Gastroesophageal sphincter (tissue), 4 donors: ENCODE results near the gene SYNRG. TPM values are rescaled to one million over a fixed set of nuclear protein-coding genes. Genes with fewer than 3 reads are reported as not detected.
"Not testable (repeated sequence)": the region's sequence is repeated elsewhere in the genome, so short reads cannot be mapped to it uniquely, and the experiment has no call there.

Experiments used
- ATAC-seq: fragments of 150-250 bp; one replicate; pipeline ENCODE4 v1.9.1; 2016; ENCODE audit warnings: mild to moderate bottlenecking, moderate library complexity
- H3K27ac ChIP-seq, 4 donors: fragments of 200-600 bp; sonication (generic) in 3 of 4; 1 replicate in 3 of 4; 2 replicates in 1 of 4; pipeline ENCODE4 v1.5.1; 2016 to 2019
- H3K27me3 ChIP-seq: fragments of 200-600 bp; sonication (generic); one replicate; pipeline ENCODE4 v1.5.1; 2019
- H3K36me3 ChIP-seq, 2 donors: fragments of 200-600 bp; sonication (generic); one replicate each; pipeline ENCODE4 v1.5.1; 2019; ENCODE audit warnings: control low read depth in 1 of 2
- H3K4me1 ChIP-seq, 3 donors: fragments of 200-600 bp; sonication (generic); 1 replicate in 2 of 3; 2 replicates in 1 of 3; pipeline ENCODE4 v1.5.1; 2016 to 2019; ENCODE audit warnings: control low read depth in 2 of 3
- H3K4me3 ChIP-seq, 2 donors: fragments of 200-600 bp; sonication (generic); one replicate each; pipeline ENCODE4 v1.5.1; 2019; ENCODE audit warnings: mild to moderate bottlenecking in 1 of 2, moderate library complexity in 1 of 2
- H3K9me3 ChIP-seq, 3 donors: fragments of 200-600 bp; sonication (generic); one replicate each; pipeline ENCODE4 v1.5.1; 2017 to 2019; ENCODE audit warnings: control low read depth in 2 of 3
- EP300 ChIP-seq: sonication (generic); formaldehyde crosslinking; IDR thresholded peaks from one replicate; pipeline ENCODE4 v1.6.1; 2017; ENCODE audit warnings: antibody characterized with exemption, mild to moderate bottlenecking
- POLR2A ChIP-seq, 2 donors: fragments of 450-650 bp; IDR thresholded peaks; one replicate each; pipeline ENCODE4 v1.6.1; 2017; ENCODE audit warnings: antibody characterized with exemption in 2 of 2, mild to moderate bottlenecking in 2 of 2, moderate library complexity in 1 of 2
- POLR2AphosphoS5 ChIP-seq: sonication (generic); formaldehyde crosslinking; IDR thresholded peaks from one replicate; pipeline ENCODE4 v1.6.1; 2017; ENCODE audit warnings: antibody characterized with exemption
- whole genome bisulfite sequencing, 2 donors: methylation state at CpG; one replicate each; pipeline ENCODE4 v1.1.5; 2018; ENCODE audit warnings: low coverage in 1 of 2; 5-methylcytosine and 5-hydroxymethylcytosine counted together
- total RNA-seq, 4 donors: library from RNA; depleted of rRNA; stranded (reverse); fragments of >200 nt; gene quantifications; one replicate each; pipeline ENCODE4 v1.1.0, GENCODE V29; 2016
- TF ChIP-seq, protein P1 (sequence below), 4 experiments: fragments of 200-600 bp in 2 of 4; fragments of 450-650 bp in 2 of 4; sonication (generic) in 1 of 4; IDR thresholded peaks; one replicate each; pipeline ENCODE4 v1.5.1; 2017 to 2019; ENCODE audit warnings: antibody characterized with exemption in 4 of 4, mild to moderate bottlenecking in 2 of 4, moderate library complexity in 2 of 4

Gene SYNRG
- total RNA-seq, 4 donors from 2014 or later, result 11.9 to 29.9 (median 16.8) TPM

DNA sequence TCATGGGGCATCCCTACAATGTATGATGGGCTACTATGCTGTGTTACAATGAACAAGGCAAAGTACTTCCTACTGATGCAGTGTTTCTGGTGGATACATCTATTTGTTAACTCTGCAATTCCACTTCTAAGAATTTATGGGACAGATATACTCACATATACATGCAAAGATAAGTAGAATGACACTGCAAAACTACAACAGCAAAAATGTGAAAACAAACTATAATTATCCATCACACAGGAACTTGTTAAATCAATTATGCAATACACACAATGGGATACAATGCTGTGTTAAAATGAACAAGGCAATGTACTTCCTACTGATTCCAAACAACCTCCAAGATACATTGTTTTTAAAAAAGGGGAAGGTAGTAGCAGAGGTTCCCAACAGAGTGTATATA lies 30.8 kb upstream of the SYNRG start:
- no peak for ATAC-seq
- peaks cover 0 to 52% of the 10 kb centered on the region in 2 donors for H3K36me3 ChIP-seq
- TF ChIP-seq EP300, result no peak
- no peak for TF ChIP-seq POLR2AphosphoS5
- TF ChIP-seq POLR2A (IDR thresholded peaks at IDR 0.05), result no peak
- TF ChIP-seq, protein P1, sequence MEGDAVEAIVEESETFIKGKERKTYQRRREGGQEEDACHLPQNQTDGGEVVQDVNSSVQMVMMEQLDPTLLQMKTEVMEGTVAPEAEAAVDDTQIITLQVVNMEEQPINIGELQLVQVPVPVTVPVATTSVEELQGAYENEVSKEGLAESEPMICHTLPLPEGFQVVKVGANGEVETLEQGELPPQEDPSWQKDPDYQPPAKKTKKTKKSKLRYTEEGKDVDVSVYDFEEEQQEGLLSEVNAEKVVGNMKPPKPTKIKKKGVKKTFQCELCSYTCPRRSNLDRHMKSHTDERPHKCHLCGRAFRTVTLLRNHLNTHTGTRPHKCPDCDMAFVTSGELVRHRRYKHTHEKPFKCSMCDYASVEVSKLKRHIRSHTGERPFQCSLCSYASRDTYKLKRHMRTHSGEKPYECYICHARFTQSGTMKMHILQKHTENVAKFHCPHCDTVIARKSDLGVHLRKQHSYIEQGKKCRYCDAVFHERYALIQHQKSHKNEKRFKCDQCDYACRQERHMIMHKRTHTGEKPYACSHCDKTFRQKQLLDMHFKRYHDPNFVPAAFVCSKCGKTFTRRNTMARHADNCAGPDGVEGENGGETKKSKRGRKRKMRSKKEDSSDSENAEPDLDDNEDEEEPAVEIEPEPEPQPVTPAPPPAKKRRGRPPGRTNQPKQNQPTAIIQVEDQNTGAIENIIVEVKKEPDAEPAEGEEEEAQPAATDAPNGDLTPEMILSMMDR (IDR thresholded peaks at IDR 0.05), result no peak
- H3K4me1 ChIP-seq, result peaks cover 0 to 46% (median 6%) of the 10 kb centered on the region in 3 donors
- H3K9me3 ChIP-seq, result no peaks in the 10 kb centered on the region
- peaks cover 4% of the 10 kb centered on the region for H3K27me3 ChIP-seq
- H3K4me3 ChIP-seq, result no peak overlapping the region
- H3K27ac ChIP-seq, result no peak overlapping the region

DNA sequence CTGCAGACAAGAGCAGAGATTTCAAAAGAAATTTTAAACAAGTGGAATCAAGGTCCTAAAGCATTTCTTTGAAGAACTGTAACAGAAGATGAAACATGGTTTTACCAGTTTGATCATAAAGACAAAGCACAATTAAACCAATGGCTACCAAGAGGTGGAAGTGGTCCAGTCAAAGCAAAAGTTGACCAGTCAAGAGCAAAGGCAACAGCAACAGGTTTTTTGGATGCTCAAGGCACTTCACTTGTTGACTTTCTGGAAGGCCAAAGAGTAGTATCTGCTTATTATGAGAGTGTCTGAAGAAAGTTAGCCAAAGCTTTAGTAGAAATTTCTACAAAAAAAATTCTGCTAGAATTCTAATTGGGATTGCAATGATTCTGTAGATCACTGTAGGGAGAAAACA lies 28.7 kb upstream of the SYNRG start:
- Histone ChIP-seq H3K36me3 (peaks cover 0 to 72% of the 10 kb centered on the region in 2 donors), H3K4me3 (no peak overlapping the region), H3K9me3 (no peaks in the 10 kb centered on the region), H3K27me3 (no peaks in the 10 kb centered on the region), H3K27ac (no peak overlapping the region), H3K4me1 (peaks cover 0 to 40% (median 6%) of the 10 kb centered on the region in 3 donors)
- TF ChIP-seq POLR2A (IDR thresholded peaks at IDR 0.05) (no peak), EP300 (no peak), POLR2AphosphoS5 (no peak)
- TF ChIP-seq, protein P1 (IDR thresholded peaks at IDR 0.05), result no peak
- ATAC-seq, result no peak

DNA sequence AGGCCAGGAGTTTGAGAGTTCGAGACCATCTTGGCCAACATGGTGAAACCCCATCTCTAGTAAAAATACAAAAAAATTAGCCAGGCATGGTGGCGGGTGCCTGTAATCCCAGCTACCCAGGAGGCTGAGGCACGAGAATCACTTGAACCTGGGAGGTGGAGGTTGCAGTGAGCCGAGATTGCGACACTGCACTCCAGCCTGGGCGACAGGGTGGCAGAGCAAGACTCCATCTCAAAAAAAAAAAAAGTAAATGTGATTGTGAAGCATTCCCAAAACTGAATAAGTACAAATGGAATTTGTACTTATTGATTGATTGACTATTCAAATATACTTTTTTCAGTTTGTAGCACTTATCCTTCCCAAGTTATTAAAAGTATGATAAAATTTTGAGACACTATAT lies 7.2 kb upstream of the SYNRG start:
- H3K9me3 ChIP-seq, ATAC-seq, H3K4me3 ChIP-seq, H3K27me3 ChIP-seq, H3K4me1 ChIP-seq, H3K27ac ChIP-seq: not testable (repeated sequence)
- 92 to 94% methylated on average over 6 of the region's 6 CpGs for WGBS, 2 donors
- peaks cover 3 to 93% of the 10 kb centered on the region in 2 donors for H3K36me3 ChIP-seq

DNA sequence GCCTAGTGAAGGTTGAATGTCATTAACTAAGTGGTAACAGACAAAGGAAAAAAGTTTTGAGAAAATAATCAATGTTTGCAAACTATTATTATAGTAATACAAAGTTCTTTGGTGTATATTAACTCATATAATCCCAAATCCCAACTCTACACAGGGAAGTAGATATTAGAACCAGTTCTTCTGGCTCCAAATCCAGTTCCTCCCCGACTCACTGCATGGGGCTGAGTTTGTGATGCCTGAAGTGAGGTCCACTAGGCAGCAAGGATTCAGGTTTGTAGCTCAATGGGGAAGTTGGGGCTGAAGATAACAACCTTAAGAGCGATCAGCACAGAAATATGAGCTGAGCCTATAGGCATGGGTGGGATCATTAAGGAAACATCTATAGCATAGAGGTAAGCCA lies 5.6 kb upstream of the SYNRG start:
- H3K27ac ChIP-seq, result no peak overlapping the region
- ATAC-seq, result no peak
- H3K36me3 ChIP-seq, result peaks cover 0 to 77% of the 10 kb centered on the region in 2 donors
- H3K27me3 ChIP-seq, result no peaks in the 10 kb centered on the region
- H3K4me3 ChIP-seq, result no peak overlapping the region
- no peaks in the 10 kb centered on the region for H3K9me3 ChIP-seq
- peaks cover 0 to 3% (median 1%) of the 10 kb centered on the region in 3 donors for H3K4me1 ChIP-seq
- WGBS, 2 donors, result 94 to 100% methylated on average over 1 to 2 of the region's 2 CpGs
- TF ChIP-seq, protein P1 (IDR thresholded peaks at IDR 0.05), result no peak
- no peak for TF ChIP-seq POLR2AphosphoS5
- no peak for TF ChIP-seq EP300
- TF ChIP-seq POLR2A (IDR thresholded peaks at IDR 0.05), result no peak

DNA sequence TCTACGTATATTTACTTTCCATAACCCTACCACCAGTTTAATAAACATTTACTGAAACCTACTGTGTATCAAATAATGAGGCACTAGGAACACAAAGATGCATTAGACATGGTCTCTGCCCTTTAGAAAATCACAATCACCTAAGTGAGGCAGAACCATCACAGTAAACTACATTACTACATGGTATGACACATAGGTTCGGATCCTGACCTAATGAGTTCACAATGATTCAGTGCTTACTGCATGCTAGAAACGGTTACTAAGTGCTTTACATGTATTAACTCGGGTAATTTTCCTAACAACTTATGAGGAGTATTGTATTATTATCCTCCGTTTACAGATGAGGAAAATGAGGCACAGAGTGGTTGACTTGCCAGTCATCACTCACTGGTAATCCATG lies 5.2 kb upstream of the SYNRG start:
- H3K4me3 ChIP-seq, result no peak overlapping the region
- H3K27ac ChIP-seq, result no peak overlapping the region
- peaks cover 0 to 6% (median 2%) of the 10 kb centered on the region in 3 donors for H3K4me1 ChIP-seq
- ATAC-seq, result no peak
- H3K27me3 ChIP-seq, result no peaks in the 10 kb centered on the region
- TF ChIP-seq POLR2A (IDR thresholded peaks at IDR 0.05) (no peak), POLR2AphosphoS5 (no peak), EP300 (no peak)
- TF ChIP-seq, protein P1 (IDR thresholded peaks at IDR 0.05), result no peak
- no peaks in the 10 kb centered on the region for H3K9me3 ChIP-seq
- peaks cover 0 to 73% of the 10 kb centered on the region in 2 donors for H3K36me3 ChIP-seq
- 83 to 85% methylated on average over 5 of the region's 5 CpGs for WGBS, 2 donors

DNA sequence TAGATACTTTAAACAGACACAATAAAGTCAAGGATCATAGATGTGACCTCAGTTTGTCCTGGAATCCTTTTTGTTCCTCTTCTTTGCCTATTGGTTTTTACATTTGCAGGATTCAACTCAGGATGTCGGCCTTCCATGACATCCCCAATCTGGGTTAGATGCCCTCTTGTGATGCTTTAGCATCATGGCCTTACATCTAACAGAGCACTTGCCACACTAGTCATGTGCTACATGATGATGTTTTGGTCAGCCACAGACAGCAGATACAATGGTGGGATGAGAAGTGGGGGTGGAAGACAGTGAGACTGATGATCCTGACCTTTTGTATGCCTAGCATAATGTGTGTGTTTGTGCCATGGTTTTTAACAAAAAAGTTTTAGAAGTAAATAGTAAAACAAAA lies 1.8 kb upstream of the SYNRG start:
- Histone ChIP-seq H3K4me1 (peaks cover 0 to 31% (median 7%) of the 10 kb centered on the region in 3 donors), H3K27ac (no peak overlapping the region), H3K27me3 (no peaks in the 10 kb centered on the region), H3K9me3 (no peaks in the 10 kb centered on the region), H3K4me3 (no peak overlapping the region), H3K36me3 (peaks cover 0 to 39% of the 10 kb centered on the region in 2 donors)
- TF ChIP-seq EP300 (no peak), POLR2AphosphoS5 (no peak), POLR2A (IDR thresholded peaks at IDR 0.05) (no peak)
- TF ChIP-seq, protein P1 (IDR thresholded peaks at IDR 0.05), result no peak
- ATAC-seq, result no peak
- 92 to 100% methylated on average over 1 of the region's 1 CpG for WGBS, 2 donors

DNA sequence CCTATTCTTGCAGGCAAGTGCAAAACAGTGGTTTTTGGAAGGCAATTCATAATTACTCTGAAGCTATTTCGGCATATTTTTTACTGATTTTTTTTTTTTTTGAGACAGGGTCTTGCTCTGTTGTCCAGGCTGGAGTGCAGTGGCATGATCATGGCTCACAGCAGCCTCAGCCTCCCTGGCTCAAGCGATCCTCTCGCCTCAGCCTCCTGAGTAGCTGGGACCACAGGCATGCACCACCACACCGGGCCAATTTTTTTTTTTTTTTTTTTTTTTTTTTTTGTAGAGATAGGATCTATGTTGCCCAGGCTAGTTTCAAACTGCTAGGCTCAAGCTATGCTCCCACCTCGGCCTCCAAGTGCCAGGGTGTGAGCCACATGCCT lies 813 bp upstream of the SYNRG start:
- H3K36me3 ChIP-seq, result peaks cover 0 to 29% of the 10 kb centered on the region in 2 donors
- H3K27me3 ChIP-seq, ATAC-seq, H3K9me3 ChIP-seq: not testable (repeated sequence)
- H3K4me1 ChIP-seq, result peaks cover 0 to 40% (median 7%) of the 10 kb centered on the region in 3 donors
- H3K4me3 ChIP-seq, result peak overlapping the region in 1 of 2 donors; percentile 71
- peak overlapping the region in 3 of 4 donors; percentile 88 to 97 (median 90) for H3K27ac ChIP-seq
- WGBS, 2 donors, result 78 to 100% methylated on average over 1 to 5 of the region's 5 CpGs
